NCI-H526 treated with DMSO at 0.1 percent for 48 hours (cell line): ENCODE measurements around the gene STRBP.
"Not testable (repeated sequence)": the region's sequence is repeated elsewhere in the genome, so short reads cannot be mapped to it uniquely, and the experiment has no call there.

Experiments
- DNase-seq: peaks from one replicate; lab custom pipeline; 2025; lab: John Stamatoyannopoulos, UW

Gene STRBP

DNA sequence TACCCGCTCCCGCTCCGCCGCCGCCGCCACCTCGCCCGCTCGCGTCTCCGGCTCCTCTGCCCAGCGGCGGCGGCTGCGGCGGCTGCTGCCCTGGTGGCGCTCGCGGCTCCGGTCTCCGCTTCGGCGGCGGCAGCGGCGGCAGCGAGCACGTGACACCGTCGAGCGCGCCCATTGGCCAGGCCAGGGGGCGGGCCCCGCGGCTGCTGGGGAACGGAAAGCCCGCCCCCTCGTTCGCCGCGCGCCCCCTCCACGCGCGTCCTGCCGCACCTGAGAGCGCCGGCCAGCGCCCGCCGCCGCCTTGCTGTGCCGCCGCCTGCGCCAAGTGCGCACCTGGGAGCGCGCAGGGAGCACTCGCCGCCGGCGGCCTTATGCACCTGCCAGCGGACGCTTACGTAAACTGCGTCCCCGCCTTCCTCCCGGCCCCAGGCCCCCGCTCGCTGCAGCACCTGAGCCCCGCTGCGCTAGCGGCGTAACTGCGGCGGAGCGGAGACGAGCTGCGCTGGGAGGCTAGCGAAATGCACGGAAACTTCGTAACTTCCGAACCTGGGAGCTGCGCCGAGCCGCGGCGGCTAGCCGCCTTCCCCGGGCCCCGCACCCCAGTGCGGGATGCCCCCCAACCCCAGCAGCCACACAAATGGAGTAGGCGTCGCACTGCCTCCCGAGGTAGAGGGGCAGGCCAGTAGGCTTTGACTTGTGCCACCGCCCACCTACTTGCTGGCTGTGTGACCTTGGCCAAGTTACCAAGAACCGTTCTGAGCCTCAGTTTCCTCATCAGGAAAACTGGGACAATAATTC is at the start of gene STRBP:
Gene STRBP, minus strand, starts transcription at position 122 of the 795 bp plus-strand sequence. CDS start 84,452 bp downstream, outside the sequence.
- peak; percentile 74 for DNase-seq

GRCh38 chr9:123316053-123316718 is 47.8 kb upstream of the STRBP start:
- DNase-seq = no peak

DNA sequence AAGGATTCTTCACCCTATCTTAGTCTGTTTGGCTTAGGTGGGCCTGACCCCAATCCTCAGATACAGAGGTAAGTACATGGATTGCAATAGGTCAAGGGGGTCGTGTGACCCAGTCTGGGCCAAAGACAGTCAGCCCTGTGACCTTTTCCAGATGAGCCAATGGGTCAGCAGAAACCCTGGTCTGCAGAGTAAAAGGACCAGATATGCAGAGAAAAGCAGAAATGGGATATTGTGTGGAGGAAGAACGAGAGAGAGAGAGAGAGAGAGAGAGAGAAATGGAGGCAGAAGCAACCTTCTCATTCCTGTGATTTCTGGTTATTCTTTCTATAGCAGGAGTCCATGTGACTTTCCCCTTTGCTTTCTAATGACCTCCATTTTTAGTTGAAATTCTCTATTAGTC is 47.2 kb upstream of the STRBP start:
- no peak for DNase-seq

DNA sequence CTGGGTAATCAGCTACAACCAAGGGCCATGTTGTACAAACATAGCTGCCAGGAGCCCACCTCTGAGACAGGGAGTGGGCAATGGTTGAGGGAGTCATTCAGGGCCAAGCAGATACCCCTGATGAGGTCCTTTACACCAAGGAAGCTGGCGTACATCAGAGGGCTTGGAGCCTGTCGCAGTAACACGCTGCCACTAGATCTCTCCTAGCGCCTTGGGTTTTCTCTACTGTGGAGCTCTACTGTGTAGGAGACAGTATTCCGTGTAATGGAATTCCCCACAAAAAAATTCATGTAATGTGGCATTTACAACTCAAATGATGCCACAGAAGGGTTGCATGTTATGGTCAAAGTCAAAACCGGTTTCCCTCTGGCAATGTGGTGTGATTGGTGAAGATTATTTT is 46.2 kb upstream of the STRBP start:
- DNase-seq = no peak

DNA sequence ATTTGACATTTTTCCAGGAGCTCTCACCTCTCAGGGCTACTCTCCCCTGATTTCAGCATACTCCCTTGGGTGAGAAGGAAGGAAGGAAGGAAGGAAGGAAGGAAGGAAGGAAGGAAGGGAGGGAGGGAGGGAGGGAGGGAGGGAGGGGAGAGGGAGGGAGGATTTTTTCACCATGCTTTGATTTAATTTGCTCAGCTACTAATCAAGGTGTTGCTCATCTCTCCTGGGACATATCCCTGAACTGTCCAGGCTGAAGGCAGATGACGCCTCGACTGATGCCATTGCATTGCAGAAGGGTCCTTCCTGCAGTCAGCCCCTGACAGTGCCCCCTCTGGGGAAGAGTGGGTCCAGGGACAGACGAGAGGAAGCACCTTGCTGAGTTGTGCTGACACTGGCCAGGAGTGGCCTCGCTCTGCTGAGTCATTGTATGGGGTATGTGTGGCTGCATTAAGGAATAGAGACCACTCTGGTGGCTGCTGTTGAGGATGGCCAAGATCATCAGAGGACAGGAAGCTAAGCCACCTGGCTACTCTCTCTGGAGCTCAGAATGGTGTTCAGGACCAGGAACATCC is 44.0 kb upstream of the STRBP start:
- DNase-seq = no peak

- DNase-seq = no peak
Observed at GRCh38 chr9:123311250-123311752, 42.9 kb upstream of the STRBP start.

DNA sequence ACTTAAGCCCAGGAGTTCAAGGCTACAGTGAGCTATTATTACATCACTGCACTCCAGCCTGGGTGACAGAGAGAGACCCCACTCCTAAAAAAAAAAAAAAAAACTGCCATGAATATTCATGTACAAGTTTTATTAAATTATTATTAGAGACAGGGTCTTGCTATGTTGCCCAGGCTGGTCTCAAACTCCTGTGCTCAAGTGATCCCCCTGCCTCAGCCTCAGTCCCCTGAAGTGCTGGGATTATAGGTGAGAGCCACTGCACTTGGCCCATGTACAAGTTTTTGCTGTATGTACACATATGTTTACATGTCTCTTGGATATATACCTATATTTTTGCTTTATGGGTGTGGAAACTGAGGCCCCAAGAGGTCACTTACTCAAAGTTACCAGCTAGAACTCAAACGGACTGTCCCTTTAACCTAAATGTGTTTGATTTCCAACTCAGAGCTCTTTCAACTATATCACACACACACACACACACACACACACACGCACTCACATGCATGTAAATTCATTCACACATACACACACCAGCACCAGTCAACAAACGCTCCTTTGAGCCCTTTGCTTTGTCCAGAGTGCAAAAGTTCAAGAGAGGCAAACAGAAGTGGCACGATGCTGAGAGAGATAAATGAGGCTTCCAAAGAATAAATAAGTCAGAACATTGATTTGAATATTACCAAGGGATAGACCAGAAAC is 42.3 kb upstream of the STRBP start:
- DNase-seq = no peak

DNA sequence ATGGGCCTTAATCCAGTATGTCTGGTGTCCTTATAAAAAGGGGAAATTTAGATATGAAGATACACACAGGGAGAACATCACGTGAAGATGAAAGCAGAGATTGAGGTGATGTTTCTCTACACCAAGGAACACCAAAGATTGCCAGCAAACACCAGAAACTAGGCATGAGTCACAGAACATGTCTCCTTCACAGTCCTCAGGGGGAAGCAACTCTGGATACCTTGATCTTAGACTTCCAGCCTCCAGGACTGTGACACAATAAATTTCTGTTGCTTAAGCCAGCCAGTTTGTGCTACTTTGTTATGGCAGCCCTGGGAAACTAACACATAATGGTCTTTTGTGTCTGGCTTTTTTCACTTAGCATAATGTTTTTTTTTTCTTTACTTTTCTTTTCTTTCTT is 41.2 kb upstream of the STRBP start:
- no peak for DNase-seq

DNA sequence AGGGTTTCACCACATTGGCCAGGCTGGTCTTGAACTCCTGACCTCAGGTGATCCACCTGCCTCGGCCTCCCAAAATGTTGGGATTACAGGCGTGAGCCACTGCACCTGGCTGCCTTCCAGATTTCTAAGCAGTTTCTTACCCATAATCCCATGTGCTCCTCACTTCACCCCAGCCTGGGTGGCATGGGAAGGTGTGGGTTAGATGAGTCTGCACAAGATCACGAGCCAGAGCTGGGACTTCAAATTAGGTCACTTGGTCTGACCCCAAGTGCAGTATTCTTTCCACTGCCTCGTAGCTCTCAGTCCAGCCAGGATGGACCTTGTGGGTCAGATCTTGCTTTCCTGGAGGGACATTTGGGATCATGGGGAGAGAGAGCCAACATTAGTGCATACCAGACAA is 37.5 kb upstream of the STRBP start:
- DNase-seq = no peak

- DNase-seq = no peak
Observed at GRCh38 chr9:123304340-123304691, 35.9 kb upstream of the STRBP start.

GRCh38 chr9:123302348-123303214 is 34.2 kb upstream of the STRBP start:
- DNase-seq = no peak

DNA sequence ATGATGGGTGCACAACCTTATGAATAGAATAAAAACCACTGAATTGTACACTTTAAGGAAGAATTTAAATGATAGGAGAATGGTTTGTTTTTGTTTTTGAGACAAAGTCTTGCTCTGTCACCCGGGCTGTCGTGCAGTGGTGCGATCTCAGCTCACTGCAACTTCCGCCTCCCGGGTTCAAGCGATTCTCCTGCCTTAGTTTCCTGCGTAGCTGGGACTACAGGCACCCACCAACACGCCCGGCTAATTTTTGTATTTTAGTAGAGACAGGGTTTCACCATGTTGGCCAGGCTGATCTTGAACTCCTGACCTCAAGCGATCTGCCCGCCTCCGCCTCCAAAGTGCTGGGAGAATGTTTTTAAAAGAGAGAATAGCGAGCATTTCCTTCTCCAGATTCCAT is 33.5 kb upstream of the STRBP start:
- DNase-seq = not testable (repeated sequence)

- no peak for DNase-seq
Observed at GRCh38 chr9:123300554-123300953, 32.2 kb upstream of the STRBP start.

- no peak for DNase-seq
Observed at GRCh38 chr9:123299558-123300126, 31.3 kb upstream of the STRBP start.

GRCh38 chr9:123296174-123296573 is 27.8 kb upstream of the STRBP start:
- no peak for DNase-seq

GRCh38 chr9:123291736-123292135 is 23.4 kb upstream of the STRBP start:
- DNase-seq = no peak

- DNase-seq = no peak
Observed at GRCh38 chr9:123290764-123291163, 22.4 kb upstream of the STRBP start.

GRCh38 chr9:123287639-123288038 is 19.3 kb upstream of the STRBP start:
- DNase-seq = no peak

- DNase-seq = no peak
Observed at GRCh38 chr9:123286324-123286723, 17.9 kb upstream of the STRBP start.

GRCh38 chr9:123284656-123285055 is 16.3 kb upstream of the STRBP start:
- DNase-seq = no peak

- DNase-seq = no peak
Observed at GRCh38 chr9:123283455-123283854, 15.1 kb upstream of the STRBP start.
